T-helper 2 cell (primary cell): ENCODE measurements around the gene SNX22.
A peak's percentile ranks its signal among the peaks of the same experiment; 100 is the strongest.

Experiments used
- DNase-seq, 5 experiments: peaks; one replicate each; pipeline versions ENCODE4 v3.0.0 to v3.0.0-alpha.2; 2012 to 2022

SNX22 gene

DNA sequence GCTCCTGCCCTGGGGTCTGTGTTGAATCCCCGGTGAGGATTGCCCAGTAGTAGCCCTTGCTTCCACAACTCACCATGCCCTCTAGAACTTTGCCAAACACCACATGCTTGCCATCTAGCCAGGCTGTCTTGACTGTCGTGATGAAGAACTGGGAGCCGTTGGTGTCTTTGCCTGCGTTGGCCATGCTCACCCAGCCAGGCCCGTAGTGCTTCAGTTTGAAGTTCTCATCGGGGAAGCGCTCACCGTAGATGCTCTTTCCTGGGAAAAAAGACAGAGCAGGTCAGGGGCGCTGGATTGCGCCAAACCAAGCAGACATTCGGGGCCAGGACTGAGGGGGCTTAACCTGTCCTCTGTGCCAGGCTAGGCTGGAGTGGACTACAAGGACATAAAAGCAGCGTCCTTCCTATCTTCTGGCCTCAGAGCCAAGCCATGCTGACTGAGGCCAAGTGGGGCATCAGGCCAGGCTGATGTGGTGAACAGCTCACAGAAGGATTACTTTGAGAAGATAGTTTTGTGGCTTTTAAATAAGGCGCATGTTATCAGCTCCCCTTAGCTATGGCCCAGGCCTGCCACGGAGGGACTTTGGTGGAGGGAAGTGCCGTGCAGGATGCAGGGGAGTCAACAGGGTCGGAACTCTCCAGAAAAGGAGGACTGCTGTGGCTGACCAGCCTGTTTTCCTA lies 5.3 kb downstream of the SNX22 start:
- no peak for DNase-seq

GRCh38 chr15:64157599-64158125 lies 6.1 kb downstream of the SNX22 start:
- no peak for DNase-seq

DNA sequence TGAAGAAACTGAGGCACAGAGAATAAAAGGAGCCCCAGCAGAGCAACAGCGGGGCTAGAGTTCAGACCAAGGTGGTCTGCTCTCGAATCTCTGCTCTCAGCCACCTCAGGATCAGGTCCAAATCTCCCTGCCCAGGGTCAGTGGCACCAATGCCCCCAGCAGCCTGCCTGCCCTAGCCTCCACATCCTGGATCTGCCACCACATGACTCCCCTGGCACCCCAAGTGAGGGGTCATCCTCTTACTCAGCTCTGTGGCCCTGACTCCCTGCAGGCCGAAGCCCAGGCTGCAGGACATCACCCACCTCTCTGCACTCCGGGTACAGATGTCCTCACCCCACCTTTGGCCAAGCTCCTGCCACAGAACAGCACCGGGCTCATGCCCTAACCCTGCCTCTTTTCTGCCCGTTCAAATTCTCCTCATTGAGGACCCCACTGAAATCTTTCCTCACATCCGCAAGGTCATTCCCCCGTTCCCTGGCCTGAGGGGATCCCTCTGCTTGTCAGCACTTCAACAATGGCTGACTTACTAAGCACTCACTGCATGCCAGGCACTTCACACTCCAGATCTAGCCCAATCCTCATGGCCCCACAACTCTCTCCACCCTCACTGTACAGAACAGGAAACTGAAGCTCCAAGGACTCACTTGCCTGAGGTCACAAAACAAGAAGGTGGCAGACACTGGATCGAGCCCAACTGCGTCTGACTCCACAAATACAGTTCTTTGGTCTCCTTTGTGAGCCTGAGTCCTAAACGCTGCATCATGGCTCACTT lies 7.0 kb downstream of the SNX22 start:
- DNase-seq: no peak

DNA sequence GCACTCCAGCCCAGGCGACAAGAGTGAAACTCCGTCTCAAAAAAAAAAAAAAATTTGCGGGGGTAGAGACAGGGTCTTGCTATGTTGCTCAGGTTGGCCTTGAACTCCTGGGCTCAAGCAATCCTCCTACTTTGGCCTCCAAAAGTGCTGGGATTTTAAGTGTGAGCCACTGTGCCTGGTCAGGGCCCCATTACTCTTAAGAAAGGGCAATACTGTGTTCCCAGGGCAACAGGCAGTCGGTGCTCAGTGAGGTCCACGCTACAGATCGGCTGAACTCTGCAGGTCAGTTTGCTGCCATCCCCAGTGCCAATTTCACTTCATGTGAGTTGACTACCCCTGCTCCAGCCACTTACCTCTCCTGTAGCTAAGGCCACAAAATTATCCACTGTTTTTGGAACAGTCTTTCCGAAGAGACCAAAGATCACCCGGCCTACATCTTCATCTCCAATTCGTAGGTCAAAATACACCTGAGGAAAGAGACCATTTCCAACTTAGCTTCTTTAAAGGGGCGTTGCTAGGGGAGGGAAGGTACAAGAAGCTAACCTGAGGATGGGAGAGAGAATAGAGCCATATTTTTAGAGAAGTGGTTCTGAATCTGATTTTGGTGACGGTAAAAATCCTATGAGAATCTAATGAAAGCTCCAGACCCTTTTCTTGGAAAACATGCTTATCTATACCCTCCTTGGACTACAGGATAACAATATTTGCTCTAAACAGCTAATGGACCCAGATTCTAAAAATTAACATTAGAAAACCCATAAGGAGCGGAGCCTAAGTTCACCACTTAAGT lies 10.4 kb downstream of the SNX22 start:
- no peak for DNase-seq

DNA sequence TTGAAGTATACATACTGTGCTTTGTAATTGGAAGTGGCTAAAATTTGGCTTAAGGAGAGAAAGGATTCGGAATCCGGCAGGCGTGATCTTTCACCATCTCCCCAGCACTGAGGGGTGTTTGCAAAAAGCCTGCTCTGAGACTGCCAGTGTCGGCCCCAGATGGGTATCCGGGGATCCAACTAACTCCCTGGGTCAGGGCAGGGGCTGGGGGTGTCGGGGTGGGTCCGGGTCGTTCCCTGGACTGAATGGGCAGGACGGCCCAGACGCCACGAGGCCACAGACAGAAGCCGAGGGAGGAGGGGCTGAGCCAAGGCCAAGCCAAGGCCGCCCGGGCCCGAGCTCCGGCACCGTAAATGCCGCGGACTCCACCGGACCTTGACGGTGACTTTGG lies 10.9 kb downstream of the SNX22 start:
- peak in 1 of 5 experiments; percentile 12 for DNase-seq

DNA sequence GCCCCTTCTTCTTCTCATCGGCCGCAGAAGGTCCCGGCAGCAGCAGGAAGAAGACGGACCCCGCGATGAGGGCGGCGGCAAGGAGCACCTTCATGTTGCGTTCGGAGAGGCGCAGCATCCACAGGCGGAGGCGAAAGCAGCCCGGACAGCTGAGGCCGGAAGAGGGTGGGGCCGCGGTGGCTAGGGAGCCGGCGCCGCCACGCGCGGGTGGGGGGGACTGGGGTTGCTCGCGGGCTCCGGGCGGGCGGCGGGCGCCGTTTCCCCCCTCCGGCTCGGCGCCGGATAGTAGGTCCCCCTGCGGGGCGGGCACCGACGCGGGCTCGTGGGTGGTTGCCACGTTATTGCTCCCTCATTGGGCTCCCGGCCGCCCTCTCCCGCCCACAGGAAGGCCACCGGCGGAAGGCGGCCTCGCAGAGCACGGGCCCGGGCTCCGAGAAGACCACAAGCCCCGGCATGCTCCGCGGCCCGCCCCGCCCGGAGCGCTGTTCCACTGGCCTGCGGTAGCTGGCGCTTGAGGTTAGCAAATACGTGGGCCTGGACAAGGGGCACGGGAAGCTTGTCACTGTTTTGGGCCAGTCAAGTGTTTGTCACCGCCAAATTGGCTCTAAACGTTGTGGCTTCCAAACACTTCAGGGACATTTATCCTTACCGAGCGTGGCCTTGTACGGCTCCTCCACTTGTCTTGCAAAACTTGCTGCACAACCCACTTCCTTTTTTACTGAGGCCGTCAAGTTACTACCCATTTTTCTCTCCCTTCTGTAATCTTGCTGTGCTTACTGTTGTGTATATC lies 11.5 kb downstream of the SNX22 start, which contains the start of gene PPIB:
Gene PPIB (minus strand): TSS at position 154 of the 790 bp plus-strand sequence. CDS start 36 bp downstream, at position 118.
- peak; percentile 89 to 100 (median 96) for DNase-seq

DNA sequence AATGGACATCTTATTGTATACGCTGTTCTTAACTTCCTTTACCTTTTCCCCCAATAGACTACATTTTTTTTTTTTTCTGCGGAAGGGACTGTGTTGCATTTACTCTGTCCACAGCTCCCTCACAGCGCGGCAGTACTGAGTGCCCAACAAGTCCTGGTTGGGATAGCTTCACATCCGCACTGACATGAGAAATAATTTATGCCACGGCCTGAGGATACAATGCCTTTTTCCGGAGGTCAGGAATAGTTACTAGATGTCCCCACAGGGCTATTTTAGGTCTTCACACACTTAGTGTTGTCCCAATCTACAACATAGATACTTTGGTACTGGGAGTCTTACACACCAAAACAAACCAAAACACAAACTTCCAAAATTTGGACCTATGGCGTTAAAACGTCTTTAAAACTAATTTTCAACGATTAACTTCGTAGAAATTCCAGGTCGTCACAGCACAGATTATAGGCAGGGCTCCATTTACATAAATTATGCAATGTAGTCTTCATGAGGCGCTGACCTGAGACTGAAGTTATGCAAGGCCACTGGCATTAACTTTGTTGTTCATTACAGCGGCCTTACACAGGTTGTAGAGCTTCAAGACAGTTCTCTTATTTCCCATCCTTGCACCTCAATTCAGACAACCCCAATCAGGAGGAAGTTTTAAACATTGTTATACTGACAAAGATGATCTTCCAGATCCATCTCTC lies 12.3 kb downstream of the SNX22 start:
- DNase-seq: no peak

DNA sequence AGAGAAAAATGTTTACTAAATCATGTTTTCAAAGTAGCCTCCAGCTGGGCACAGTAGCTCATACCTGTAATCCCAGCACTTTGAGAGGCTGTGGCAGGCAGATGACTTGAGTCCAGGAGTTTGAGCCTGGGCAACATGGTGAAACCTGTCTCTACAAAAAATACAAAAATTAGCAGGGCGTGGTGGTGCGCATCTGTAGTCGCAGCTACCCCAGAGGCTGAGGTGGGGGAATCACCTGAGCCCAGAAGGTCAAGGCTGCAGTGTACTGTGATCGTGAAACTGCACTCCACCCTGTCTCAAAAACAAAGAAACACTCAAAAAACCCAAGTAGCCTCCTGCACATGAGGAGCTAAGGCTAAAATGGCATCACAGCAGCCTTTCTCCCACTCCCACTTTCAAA lies 12.9 kb downstream of the SNX22 start:
- no peak for DNase-seq

- DNase-seq: no peak
These were observed 14.8 kb downstream of the SNX22 start for GRCh38 chr15:64166102-64166890.

- DNase-seq: no peak
These were observed 28.8 kb downstream of the SNX22 start for GRCh38 chr15:64180235-64180824.

DNA sequence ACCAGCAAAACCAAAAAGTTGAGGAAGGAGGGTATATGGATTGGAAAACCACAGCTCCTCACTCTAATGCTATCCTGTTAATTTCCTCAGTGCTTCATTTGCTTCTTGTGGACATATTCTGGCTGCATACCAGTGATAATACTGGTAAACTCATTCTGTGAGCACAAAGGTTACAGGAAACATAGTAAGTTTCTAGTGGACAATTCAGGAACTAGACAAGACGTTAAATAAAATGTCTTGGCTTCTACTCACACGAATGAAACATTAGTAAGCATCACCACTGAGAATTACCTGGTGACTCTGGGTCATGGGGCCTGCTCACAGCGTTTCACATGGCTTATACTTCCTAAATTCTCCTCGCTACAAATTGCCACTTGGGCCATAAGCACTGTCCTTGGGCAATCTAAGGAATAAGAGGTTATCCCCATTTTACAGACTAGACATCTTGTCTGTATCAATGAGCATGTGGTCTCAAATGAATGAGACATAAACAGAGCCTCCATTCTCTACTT lies 31.4 kb downstream of the SNX22 start:
- DNase-seq: no peak

- DNase-seq: no peak
These were observed 33.8 kb downstream of the SNX22 start for GRCh38 chr15:64185146-64185911.

DNA sequence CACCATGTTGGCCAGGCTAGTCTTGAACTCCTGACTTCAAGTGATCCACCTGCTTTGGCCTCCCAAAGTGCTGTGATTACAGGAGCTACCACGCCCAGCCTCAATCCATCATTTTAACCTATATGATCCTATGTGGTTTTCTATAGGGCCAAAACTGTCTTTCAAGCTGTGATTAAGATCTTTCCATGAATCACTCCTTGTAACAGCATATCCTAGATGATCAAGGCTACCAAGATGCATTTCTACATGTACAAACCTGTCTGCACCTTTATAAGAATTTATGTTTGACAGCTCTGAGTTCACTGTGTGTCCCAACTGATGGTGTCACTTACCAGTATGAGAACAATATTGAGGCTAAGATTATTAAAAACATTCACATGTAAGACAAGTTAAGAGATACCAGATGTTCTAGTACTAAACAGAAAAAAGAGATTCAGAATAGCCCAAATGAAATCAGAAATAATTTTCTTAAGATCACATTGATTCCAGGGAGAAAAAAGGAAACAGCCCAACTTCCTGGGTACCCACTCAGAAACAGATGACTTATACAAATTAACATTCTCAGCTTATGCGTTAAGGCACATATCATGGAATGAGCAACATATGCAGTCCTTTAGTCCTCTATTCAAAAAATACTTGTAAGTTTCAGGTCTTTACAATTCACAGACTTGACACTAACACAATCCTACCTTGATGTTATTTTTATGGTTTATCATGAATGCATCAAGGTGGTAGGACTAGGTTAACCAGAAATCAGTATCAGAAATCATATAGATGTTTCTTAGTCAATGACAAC lies 36.1 kb downstream of the SNX22 start:
- DNase-seq: peak in 1 of 5 experiments; percentile 64

DNA sequence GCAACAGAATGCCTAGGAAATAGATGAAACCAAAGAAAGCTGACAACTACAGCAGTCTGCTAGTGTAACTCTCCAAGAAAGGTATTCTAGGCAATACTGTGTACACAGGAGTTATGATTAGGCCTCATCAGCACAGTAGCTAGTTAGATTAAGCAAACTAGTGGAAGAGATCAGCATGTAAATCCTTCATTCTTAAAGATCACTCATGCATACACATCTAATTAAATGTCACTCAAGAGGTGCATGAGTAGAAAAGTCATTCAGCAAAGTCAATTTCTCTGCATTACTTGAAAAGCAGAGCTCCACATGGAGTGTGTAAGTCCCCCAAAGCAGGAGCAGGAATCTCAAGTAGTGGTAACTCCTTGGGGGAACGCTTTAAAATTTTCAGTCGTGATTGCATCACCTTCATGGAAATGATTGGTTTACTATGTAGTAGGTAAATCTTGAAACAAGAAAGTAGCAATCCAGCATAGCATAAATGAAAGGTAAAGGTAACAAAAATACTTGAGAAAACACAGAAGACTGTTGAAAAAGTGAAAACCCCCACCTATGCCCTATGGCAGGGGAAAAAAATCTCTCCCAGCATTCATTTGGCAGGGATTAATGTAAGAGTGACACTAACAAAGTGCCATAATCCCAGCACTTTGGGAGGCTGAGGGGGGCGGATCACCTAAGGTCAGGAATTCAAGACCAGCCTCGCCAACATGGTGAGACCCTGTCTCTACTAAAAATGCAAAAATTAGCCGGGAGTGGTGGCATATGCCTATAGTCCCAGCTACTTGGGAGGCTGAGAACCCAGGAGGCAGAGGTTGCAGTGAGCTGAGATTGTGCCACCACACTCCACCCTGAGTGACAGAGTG lies 40.7 kb downstream of the SNX22 start:
- no peak for DNase-seq

GRCh38 chr15:64193971-64194370 lies 42.4 kb downstream of the SNX22 start:
- no peak for DNase-seq

GRCh38 chr15:64197425-64197824 lies 45.9 kb downstream of the SNX22 start:
- no peak for DNase-seq

- no peak for DNase-seq
These were observed 53.7 kb downstream of the SNX22 start for GRCh38 chr15:64205202-64205601.
